Right renal pelvis (tissue), 4 donors: ENCODE results near the gene OR6B1. TPM values are rescaled to one million over a fixed set of nuclear protein-coding genes. Genes with fewer than 3 reads are reported as not detected.
A peak's percentile ranks its signal among the peaks of the same experiment; 100 is the strongest.
"Not testable (repeated sequence)": the region's sequence is repeated elsewhere in the genome, so short reads cannot be mapped to it uniquely, and the experiment has no call there.

Source experiments
- DNase-seq, 4 donors: peaks; one replicate each; pipeline ENCODE4 v3.0.0-alpha.2; 2013; ENCODE audit warnings: low read depth in 4 of 4, low spot score in 3 of 4, missing footprints in 1 of 4
- polyA plus RNA-seq, 4 donors: library from polyadenylated mRNA; unstranded; fragments of 120-200 nt; gene quantifications; one replicate each; pipeline ENCODE4 v1.2.1, GENCODE V29; 2013; ENCODE audit not compliant: insufficient read length in 4 of 4

OR6B1 gene
- polyA plus RNA-seq, 4 donors: not detected

GRCh38 chr7:144004703-144005102, 4.6 kb downstream of the OR6B1 start:
- DNase-seq: no peak

DNA sequence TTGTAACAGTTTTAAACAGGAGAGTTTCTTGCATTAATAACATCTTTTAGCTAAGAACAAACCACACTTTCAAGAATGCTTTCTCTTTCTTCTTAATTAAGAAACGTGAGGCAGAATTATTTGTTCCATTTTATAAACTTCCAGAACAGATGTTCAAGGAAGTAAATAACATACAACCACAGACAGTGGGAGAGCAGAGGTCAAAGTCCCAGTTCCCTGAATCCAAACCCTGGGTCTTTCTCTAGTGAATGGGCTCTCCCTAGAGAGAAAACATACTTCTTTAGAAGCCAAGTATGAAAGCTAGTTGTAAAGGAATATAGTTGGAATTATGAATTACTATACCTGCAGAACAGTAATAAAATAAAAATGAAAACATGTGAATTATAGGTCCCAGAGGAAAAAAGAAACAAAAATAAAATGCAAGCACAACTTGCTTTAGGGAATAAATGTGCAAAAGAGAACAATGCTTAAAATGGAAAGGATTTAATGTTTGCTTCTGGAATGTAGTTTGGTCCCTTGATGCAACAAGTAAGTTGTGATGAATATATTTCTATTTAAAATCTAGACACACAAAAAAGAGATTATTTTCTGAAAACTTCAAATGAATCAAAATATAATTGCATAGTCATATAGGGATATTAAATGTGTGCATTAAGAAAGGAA, 6.0 kb downstream of the OR6B1 start:
- DNase-seq: no peak

- DNase-seq: no peak
These were observed 6.5 kb downstream of the OR6B1 start for GRCh38 chr7:144006692-144007042.

GRCh38 chr7:144009361-144009760, 9.2 kb downstream of the OR6B1 start:
- no peak for DNase-seq

GRCh38 chr7:144010061-144010460, 9.9 kb downstream of the OR6B1 start:
- not testable (repeated sequence) for DNase-seq

DNA sequence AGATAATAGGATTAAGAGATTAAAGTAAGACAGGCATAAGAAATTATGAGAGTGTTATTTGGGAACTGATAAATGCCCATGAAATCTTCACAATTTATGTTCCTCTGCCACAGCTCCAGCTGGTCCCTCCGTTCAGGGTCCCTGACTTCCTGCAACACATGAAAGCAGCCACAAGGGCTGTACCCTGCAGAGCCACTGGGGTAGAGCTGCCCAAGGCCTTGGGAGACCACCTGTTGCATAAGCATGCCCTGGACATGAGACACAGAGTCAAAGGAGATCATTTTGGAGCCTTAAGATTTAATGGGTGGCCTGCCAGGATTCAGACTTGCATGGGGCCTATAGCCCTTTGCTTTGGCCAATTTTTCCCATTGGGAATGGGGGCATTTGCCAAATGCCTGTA, 10.7 kb downstream of the OR6B1 start:
- not testable (repeated sequence) for DNase-seq

- DNase-seq: no peak
These were observed 11.5 kb downstream of the OR6B1 start for GRCh38 chr7:144011458-144012230.

DNA sequence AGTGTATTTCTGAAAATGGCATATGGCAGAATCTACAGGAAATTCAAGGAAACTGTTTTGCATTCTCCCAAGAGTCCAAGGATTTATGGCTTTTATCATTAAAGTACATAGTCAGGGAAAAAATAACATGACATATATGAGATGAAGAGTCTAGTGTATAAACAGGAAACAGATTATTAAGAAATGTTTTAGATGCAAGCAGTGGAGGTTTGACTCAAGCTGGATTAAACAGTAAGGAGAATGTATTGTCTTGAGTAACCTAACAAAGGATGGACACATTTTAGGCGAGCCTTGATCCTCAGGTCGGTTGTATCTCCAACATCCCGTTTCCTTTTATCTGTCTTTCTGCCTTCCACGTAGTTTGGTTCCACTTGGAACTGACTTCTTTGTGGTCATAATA, 17.9 kb downstream of the OR6B1 start:
- no peak for DNase-seq

GRCh38 chr7:144019457-144019856, 19.3 kb downstream of the OR6B1 start:
- DNase-seq: no peak

DNA sequence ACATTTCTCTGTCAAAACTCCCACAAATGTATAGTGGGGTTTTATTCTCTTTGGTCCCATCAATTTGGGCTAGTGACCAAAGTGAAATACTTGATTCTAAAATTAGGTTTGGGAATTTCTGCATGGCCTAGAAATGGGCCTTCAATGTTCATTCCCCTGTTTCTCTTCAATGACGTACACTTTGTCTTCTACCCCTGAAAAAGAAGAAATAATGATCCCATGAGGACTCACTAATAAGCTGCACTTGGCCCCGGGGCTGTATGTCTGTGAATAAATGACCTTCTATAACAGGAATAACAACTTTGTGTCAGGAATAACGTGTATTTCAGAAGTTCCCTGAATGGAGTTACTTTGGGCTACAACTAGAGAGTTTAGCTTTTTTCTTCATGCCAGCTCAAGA, 20.2 kb downstream of the OR6B1 start:
- DNase-seq: no peak

DNA sequence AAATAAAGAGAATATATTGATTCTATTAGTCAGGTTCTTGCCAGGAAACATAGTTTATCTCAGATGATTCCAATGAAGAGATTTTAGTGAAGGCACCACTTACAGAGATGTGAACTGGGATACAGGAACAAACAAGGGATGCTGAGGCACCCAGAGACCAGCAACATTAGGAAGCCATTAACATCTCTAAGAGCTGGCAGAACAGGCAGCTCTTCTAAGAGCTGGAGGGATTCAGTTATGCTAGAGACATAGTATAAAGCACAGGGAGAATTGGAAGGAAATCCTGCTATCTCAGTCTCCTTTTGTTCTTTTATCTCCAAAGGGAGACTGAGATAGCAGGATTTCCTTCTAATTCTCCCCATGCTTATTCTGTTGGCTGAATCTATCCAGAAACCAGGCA, 22.0 kb downstream of the OR6B1 start:
- no peak for DNase-seq

GRCh38 chr7:144023171-144023827, 23.2 kb downstream of the OR6B1 start:
- no peak for DNase-seq

DNA sequence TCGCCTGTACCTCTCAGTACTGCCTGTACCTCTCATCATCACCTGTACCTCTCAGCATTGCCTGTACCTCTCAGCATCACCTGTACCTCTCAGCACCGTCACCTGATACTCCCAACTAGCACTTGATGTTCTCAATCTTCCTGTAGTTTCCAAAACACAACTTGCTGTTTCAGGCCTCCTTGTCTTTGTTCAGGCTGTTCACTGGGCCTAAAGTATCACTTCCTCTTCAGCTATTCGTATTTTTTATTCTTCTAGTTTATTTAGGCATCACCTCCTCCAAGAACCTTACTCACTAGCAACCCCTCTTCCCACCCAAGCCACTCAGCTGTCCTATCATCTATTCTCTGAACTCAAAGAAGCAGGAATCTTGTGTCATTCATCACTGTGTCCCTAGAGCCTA, 24.1 kb downstream of the OR6B1 start:
- DNase-seq: no peak

DNA sequence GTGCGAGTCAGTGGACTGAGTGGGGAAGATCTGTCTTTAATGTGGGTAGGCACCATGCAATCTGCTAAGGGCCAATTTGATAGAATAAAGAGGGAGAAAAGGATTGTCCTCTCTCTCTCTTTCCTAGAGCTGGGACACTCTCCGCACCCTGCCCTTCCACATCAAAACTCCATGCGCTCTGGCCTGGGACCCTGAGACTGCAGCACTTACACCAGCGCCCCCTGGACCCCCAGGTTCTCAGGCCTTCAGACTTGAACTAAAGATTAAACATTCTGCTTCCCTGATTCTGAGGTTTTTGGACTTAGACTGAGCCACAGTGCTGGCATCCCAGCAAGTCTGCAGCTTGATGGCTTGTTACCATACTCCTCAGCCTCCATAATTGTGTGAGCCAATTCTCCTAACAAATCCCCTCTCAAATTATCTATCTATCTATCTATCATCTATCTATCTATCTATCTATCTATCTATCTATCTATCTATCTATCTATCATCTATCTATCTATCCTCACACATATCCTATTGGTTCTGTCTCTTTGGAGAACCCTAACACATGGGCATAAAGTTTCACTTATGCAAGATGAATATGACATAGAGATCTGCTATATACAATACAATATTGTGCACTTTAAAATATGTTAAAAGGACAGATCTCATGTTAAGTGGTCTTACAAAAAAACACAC, 26.2 kb downstream of the OR6B1 start:
- DNase-seq: no peak

GRCh38 chr7:144027070-144027469, 26.9 kb downstream of the OR6B1 start:
- peak in 2 of 4 donors; percentile 6 to 12 for DNase-seq

- DNase-seq: no peak
These were observed 27.9 kb downstream of the OR6B1 start for GRCh38 chr7:144027974-144028373.

GRCh38 chr7:144028547-144028946, 28.4 kb downstream of the OR6B1 start:
- no peak for DNase-seq

- no peak for DNase-seq
These were observed 32.4 kb downstream of the OR6B1 start for GRCh38 chr7:144032516-144032915.

- DNase-seq: no peak
These were observed 33.0 kb downstream of the OR6B1 start for GRCh38 chr7:144032985-144033709.

- no peak for DNase-seq
These were observed 35.3 kb downstream of the OR6B1 start for GRCh38 chr7:144035385-144035784.
